Osteoblast (primary cell): Measurements from ENCODE around the gene SOX6. TPM values are rescaled to one million over a fixed set of nuclear protein-coding genes. Genes with fewer than 3 reads are reported as not detected.

ENCODE experiments used
- DNase-seq: peaks from one replicate; pipeline ENCODE4 v3.0.0; 2011; ENCODE audit warnings: low spot score, mixed read lengths; ENCODE audit not compliant: insufficient read length; ENCODE audit errors: missing footprints
- H2AFZ ChIP-seq: 2 replicates; pipeline ENCODE4 v1.6.0; 2011; ENCODE audit warnings: mild to moderate bottlenecking, low read length
- H3K27ac ChIP-seq: 2 replicates; pipeline ENCODE4 v1.5.1; 2011; ENCODE audit warnings: mild to moderate bottlenecking, low read depth, low read length, moderate library complexity
- H3K27me3 ChIP-seq: 2 replicates; pipeline ENCODE4 v1.6.0; 2012; ENCODE audit warnings: mild to moderate bottlenecking, control low read depth, inconsistent platforms, low read length, moderate library complexity; ENCODE audit not compliant: insufficient read depth
- H3K36me3 ChIP-seq: 2 replicates; pipeline ENCODE4 v1.5.1; 2011; ENCODE audit warnings: mild to moderate bottlenecking, low read length, control low read depth, moderate library complexity; ENCODE audit not compliant: insufficient read depth
- H3K4me1 ChIP-seq: 2 replicates; pipeline ENCODE4 v1.5.1; 2011; ENCODE audit warnings: mild to moderate bottlenecking, low read length, control low read depth, moderate library complexity; ENCODE audit not compliant: insufficient read depth
- H3K4me2 ChIP-seq: 2 replicates; pipeline ENCODE4 v1.6.0; 2011; ENCODE audit warnings: mild to moderate bottlenecking, low read length; ENCODE audit not compliant: insufficient read depth
- H3K4me3 ChIP-seq: fragments of 200-600 bp; sonication (generic); 3 replicates; pipeline ENCODE4 v1.5.1; 2012; ENCODE audit warnings: mild to moderate bottlenecking, low read length, inconsistent platforms; ENCODE audit not compliant: insufficient read depth
- H3K79me2 ChIP-seq: 2 replicates; pipeline ENCODE4 v1.6.0; 2012; ENCODE audit warnings: mild to moderate bottlenecking, low read length, control low read depth, inconsistent platforms; ENCODE audit not compliant: insufficient read depth
- H3K9me3 ChIP-seq: 2 replicates; pipeline ENCODE4 v1.5.1; 2011; ENCODE audit warnings: low read depth, low read length, control low read depth
- H4K20me1 ChIP-seq: 2 replicates; pipeline ENCODE4 v1.6.0; 2012; ENCODE audit warnings: mild to moderate bottlenecking, low read length, control low read depth; ENCODE audit not compliant: insufficient read depth
- CTCF ChIP-seq: IDR thresholded peaks from 2 replicates; pipeline ENCODE4 v1.5.1; 2011; ENCODE audit warnings: mild to moderate bottlenecking, low read depth, low read length, moderate library complexity; ENCODE audit errors: extremely low read depth
- total RNA-seq: library from RNA; depleted of rRNA; stranded (reverse); fragments of >200 nt; gene quantifications from 2 replicates; pipeline ENCODE4 v1.2.3, GENCODE V29; 2012

Gene SOX6
- total RNA-seq, 1 donor: 3.3 TPM

- no peaks in the 10 kb centered on the region for H3K79me2 ChIP-seq
- TF ChIP-seq CTCF: no peak
- no peaks in the 10 kb centered on the region for H3K9me3 ChIP-seq
- H3K4me2 ChIP-seq: no peak overlapping the region
- H3K36me3 ChIP-seq: no peaks in the 10 kb centered on the region
- H3K4me3 ChIP-seq: no peak overlapping the region
- H4K20me1 ChIP-seq: no peaks in the 10 kb centered on the region
- no peaks in the 10 kb centered on the region for H3K27me3 ChIP-seq
- peak; percentile 81 for DNase-seq
- H2AFZ ChIP-seq: no peak overlapping the region
- H3K4me1 ChIP-seq: peaks cover 12% of the 10 kb centered on the region
- no peak overlapping the region for H3K27ac ChIP-seq
Measured at GRCh38 chr11:16184588-16184987, 171.8 kb downstream of the SOX6 start.

- H3K9me3 ChIP-seq: no peaks in the 10 kb centered on the region
- H3K36me3 ChIP-seq: no peaks in the 10 kb centered on the region
- no peak overlapping the region for H3K4me3 ChIP-seq
- H3K4me2 ChIP-seq: no peak overlapping the region
- DNase-seq: no peak
- H3K79me2 ChIP-seq: no peaks in the 10 kb centered on the region
- no peak overlapping the region for H3K27ac ChIP-seq
- no peak for TF ChIP-seq CTCF
- H4K20me1 ChIP-seq: no peaks in the 10 kb centered on the region
- H3K27me3 ChIP-seq: no peaks in the 10 kb centered on the region
- H3K4me1 ChIP-seq: peaks cover 18% of the 10 kb centered on the region
- H2AFZ ChIP-seq: no peak overlapping the region
Measured at GRCh38 chr11:16182553-16182952, 173.8 kb downstream of the SOX6 start.

GRCh38 chr11:16180868-16181267, 175.5 kb downstream of the SOX6 start:
- no peak for DNase-seq
- H3K27ac ChIP-seq: no peak overlapping the region
- no peak overlapping the region for H3K4me3 ChIP-seq
- H3K27me3 ChIP-seq: no peaks in the 10 kb centered on the region
- no peaks in the 10 kb centered on the region for H4K20me1 ChIP-seq
- no peak overlapping the region for H3K4me2 ChIP-seq
- no peak for TF ChIP-seq CTCF
- no peaks in the 10 kb centered on the region for H3K9me3 ChIP-seq
- H2AFZ ChIP-seq: no peak overlapping the region
- H3K36me3 ChIP-seq: no peaks in the 10 kb centered on the region
- H3K4me1 ChIP-seq: peaks cover 18% of the 10 kb centered on the region
- H3K79me2 ChIP-seq: no peaks in the 10 kb centered on the region

- H4K20me1 ChIP-seq: no peaks in the 10 kb centered on the region
- no peaks in the 10 kb centered on the region for H3K27me3 ChIP-seq
- no peaks in the 10 kb centered on the region for H3K9me3 ChIP-seq
- no peak overlapping the region for H2AFZ ChIP-seq
- H3K79me2 ChIP-seq: no peaks in the 10 kb centered on the region
- peaks cover 14% of the 10 kb centered on the region for H3K4me1 ChIP-seq
- no peaks in the 10 kb centered on the region for H3K36me3 ChIP-seq
- H3K4me2 ChIP-seq: peak overlapping the region; percentile 19
- H3K27ac ChIP-seq: peak overlapping the region; percentile 51
- TF ChIP-seq CTCF: no peak
- no peak overlapping the region for H3K4me3 ChIP-seq
- DNase-seq: no peak
Measured at GRCh38 chr11:16179676-16180075, 176.7 kb downstream of the SOX6 start.
